GM23248 (cell line): ENCODE data around the gene MDGA2.

Experiments used
- EZH2 ChIP-seq: fragments of 200-600 bp; sonication (generic); IDR thresholded peaks from 2 replicates; pipeline ENCODE4 v1.6.1; 2018; ENCODE audit warnings: antibody characterized with exemption, mild to moderate bottlenecking; ENCODE audit not compliant: insufficient read depth, poor library complexity, severe bottlenecking
- EZH2phosphoT487 ChIP-seq: fragments of 200-600 bp; sonication (generic); IDR thresholded peaks from 2 replicates; pipeline ENCODE4 v1.6.1; 2018; ENCODE audit warnings: antibody characterized with exemption, moderate library complexity, mild to moderate bottlenecking, low read depth; ENCODE audit not compliant: insufficient read depth

DNA sequence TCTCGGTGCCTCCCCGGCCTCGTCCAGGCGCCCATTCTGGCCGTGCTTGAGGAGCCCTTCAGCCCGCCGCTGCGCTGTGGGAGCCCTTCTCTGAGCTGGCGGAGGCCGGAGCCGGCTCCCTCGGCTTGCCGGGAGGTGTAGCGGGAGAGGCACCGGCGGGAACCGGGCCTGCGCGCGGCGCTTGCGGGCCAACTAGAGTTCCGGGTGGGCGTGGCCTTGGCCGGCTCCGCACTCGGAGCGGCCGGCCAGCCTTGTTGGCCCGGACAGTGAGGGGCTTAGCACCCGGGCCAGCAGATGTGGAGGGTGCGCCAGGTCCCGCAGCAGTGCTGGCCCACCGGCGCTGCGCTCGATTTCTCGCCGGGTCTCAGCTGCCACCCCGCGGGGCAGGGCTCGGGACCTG, 855.1 kb downstream of the MDGA2 start:
- TF ChIP-seq EZH2: no peak
- no peak for TF ChIP-seq EZH2phosphoT487
